Endodermal cell (in vitro differentiated cells): ENCODE results near the gene NRM. TPM values are rescaled to one million over a fixed set of nuclear protein-coding genes. Genes with fewer than 3 reads are reported as not detected.
"Not testable (repeated sequence)": the region's sequence is repeated elsewhere in the genome, so short reads cannot be mapped to it uniquely, and the experiment has no call there.

ENCODE experiments used
- DNase-seq: peaks from one replicate; pipeline ENCODE4 v3.0.0-alpha.2; 2017
- H3K27ac ChIP-seq: 2 replicates; pipeline ENCODE4 v1.5.1; 2013; ENCODE audit warnings: mild to moderate bottlenecking, low read depth, low read length, moderate library complexity
- H3K27me3 ChIP-seq: 2 replicates; pipeline ENCODE4 v1.6.1; 2013; ENCODE audit warnings: mild to moderate bottlenecking, low read length, moderate library complexity; ENCODE audit not compliant: insufficient read depth, control insufficient read depth, poor library complexity, severe bottlenecking
- H3K36me3 ChIP-seq: 2 replicates; pipeline ENCODE4 v1.7.0; 2013; ENCODE audit warnings: mild to moderate bottlenecking, low read length, moderate library complexity; ENCODE audit not compliant: control insufficient read depth, insufficient read depth
- H3K4me1 ChIP-seq: one replicate; pipeline ENCODE4 v1.7.0; 2013; ENCODE audit warnings: low read length; ENCODE audit not compliant: control insufficient read depth, insufficient read depth
- H3K4me3 ChIP-seq: 2 replicates; pipeline ENCODE4 v1.5.1; 2013; ENCODE audit warnings: mild to moderate bottlenecking, low read length, moderate library complexity
- H3K9ac ChIP-seq: 2 replicates; pipeline ENCODE4 v1.6.1; 2013; ENCODE audit warnings: mild to moderate bottlenecking, low read length, moderate library complexity; ENCODE audit not compliant: poor library complexity, severe bottlenecking; ENCODE audit errors: extremely low read depth
- H3K9me3 ChIP-seq: 2 replicates; pipeline ENCODE4 v1.6.1; 2013; ENCODE audit warnings: mild to moderate bottlenecking, low read length, moderate library complexity; ENCODE audit not compliant: control insufficient read depth
- H3K27ac Mint-ChIP-seq: 2 replicates; pipeline ENCODE4 v1.8.0; 2020; ENCODE audit warnings: mixed read lengths
- H3K27me3 Mint-ChIP-seq: 2 replicates; pipeline ENCODE4 v1.8.0; 2021; ENCODE audit warnings: mild to moderate bottlenecking, mixed read lengths; ENCODE audit not compliant: insufficient read depth
- H3K36me3 Mint-ChIP-seq: 2 replicates; pipeline ENCODE4 v1.8.0; 2020; ENCODE audit warnings: low read depth, mixed read lengths
- H3K4me1 Mint-ChIP-seq: 2 replicates; pipeline ENCODE4 v1.8.0; 2020; ENCODE audit warnings: mixed read lengths
- H3K4me3 Mint-ChIP-seq: 2 replicates; pipeline ENCODE4 v1.8.0; 2020; ENCODE audit warnings: mild to moderate bottlenecking, moderate library complexity, mixed read lengths
- H3K9me3 Mint-ChIP-seq: 2 replicates; pipeline ENCODE4 v1.8.0; 2020; ENCODE audit warnings: mild to moderate bottlenecking, mixed read lengths
- WGBS, 2 experiments: methylation state at CpG; one replicate each; pipeline versions ENCODE4 v1.1.5 to v1.1.7; 2013; ENCODE audit warnings: missing lambda C conversion rate in 2 of 2, mixed read lengths in 1 of 2; ENCODE audit not compliant: insufficient coverage in 1 of 2, insufficient read length in 1 of 2; 5-methylcytosine and 5-hydroxymethylcytosine counted together
- total RNA-seq, 2 donors: library from RNA; stranded (reverse); fragmentation: NEBNext Ultra II Directional in 1 of 2; extraction: Animal tissue kit (Norgen Biotek cat#: 25700) in 1 of 2; gene quantifications; 2 replicates in 1 of 2; 3 replicates in 1 of 2; pipeline ENCODE4 v1.2.1, GENCODE V29; 2021
- TF ChIP-seq, protein P1 (sequence below): fragments of 200-600 bp; sonication (generic); conservative IDR thresholded peaks from 2 replicates; pipeline ENCODE4 v1.5.0; 2021; ENCODE audit warnings: antibody characterized with exemption, mild to moderate bottlenecking

Gene NRM
- total RNA-seq, 2 donors from 2014 or later: 37.1 TPM

DNA sequence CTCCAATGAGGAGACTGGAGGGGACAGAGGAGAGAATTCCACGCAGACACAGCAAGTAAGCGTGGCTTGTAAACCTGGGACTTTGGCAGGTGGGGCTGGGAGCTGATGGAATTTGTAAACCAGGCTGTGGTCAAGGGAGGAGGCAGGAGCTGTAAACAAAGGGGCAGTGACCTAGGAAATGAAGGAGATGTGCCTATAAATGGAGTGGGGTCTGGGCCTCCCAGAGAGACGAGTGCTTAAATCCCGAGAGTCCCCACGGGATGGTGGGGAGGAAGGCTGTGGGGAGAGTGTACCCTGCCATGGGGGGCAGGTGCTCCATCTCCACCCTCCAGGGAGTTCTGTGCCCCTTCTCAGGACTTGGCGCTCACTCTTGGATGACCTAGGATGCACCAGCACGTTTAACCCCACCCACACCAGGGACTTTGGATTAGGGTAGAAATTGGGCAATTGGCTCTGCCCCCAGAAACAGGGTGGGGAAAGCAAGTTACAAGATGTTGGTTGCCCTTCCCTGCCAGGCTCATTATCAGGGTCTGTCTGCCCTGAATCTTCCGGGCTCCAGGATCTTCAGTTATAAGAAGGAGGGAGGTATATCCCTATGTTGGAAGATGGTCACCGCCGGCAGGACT, 14.0 kb downstream of the NRM start:
- Mint-ChIP-seq H3K27ac (no peak overlapping the region), H3K36me3 (peaks cover 26% of the 10 kb centered on the region), H3K4me1 (peaks cover 20% of the 10 kb centered on the region), H3K4me3 (no peak overlapping the region), H3K9me3 (no peaks in the 10 kb centered on the region), H3K27me3 (no peaks in the 10 kb centered on the region)
- 93 to 98% methylated on average over 3 to 9 of the region's 10 CpGs for WGBS, 2 experiments
- TF ChIP-seq, protein P1, sequence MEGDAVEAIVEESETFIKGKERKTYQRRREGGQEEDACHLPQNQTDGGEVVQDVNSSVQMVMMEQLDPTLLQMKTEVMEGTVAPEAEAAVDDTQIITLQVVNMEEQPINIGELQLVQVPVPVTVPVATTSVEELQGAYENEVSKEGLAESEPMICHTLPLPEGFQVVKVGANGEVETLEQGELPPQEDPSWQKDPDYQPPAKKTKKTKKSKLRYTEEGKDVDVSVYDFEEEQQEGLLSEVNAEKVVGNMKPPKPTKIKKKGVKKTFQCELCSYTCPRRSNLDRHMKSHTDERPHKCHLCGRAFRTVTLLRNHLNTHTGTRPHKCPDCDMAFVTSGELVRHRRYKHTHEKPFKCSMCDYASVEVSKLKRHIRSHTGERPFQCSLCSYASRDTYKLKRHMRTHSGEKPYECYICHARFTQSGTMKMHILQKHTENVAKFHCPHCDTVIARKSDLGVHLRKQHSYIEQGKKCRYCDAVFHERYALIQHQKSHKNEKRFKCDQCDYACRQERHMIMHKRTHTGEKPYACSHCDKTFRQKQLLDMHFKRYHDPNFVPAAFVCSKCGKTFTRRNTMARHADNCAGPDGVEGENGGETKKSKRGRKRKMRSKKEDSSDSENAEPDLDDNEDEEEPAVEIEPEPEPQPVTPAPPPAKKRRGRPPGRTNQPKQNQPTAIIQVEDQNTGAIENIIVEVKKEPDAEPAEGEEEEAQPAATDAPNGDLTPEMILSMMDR: no peak
- Histone ChIP-seq H3K27me3 (no peaks in the 10 kb centered on the region), H3K36me3 (peaks cover 38% of the 10 kb centered on the region), H3K4me1 (no peaks in the 10 kb centered on the region), H3K9me3 (no peaks in the 10 kb centered on the region), H3K4me3 (no peak overlapping the region), H3K9ac (no peak overlapping the region), H3K27ac (no peak overlapping the region)
- DNase-seq: no peak

- Histone ChIP-seq H3K27me3 (no peaks in the 10 kb centered on the region), H3K27ac (no peak within 1 kb of the TSS), H3K9ac (peak within 1 kb of the TSS; percentile 77), H3K9me3 (no peaks in the 10 kb centered on the region), H3K4me3 (peak within 1 kb of the TSS; percentile 99), H3K36me3 (peaks cover 40% of the 10 kb centered on the region), H3K4me1 (no peaks in the 10 kb centered on the region)
- Mint-ChIP-seq H3K4me1 (peaks cover 12% of the 10 kb centered on the region), H3K4me3 (peak within 1 kb of the TSS; percentile 90), H3K36me3 (peaks cover 37% of the 10 kb centered on the region), H3K27ac (peak within 1 kb of the TSS; percentile 65), H3K9me3 (no peaks in the 10 kb centered on the region), H3K27me3 (no peaks in the 10 kb centered on the region)
- TF ChIP-seq, protein P1: peak; percentile 91
- WGBS, 2 experiments: 0% methylated on average over 39 to 57 of the region's 57 CpGs
- peak; percentile 98 for DNase-seq
Observed at GRCh38 chr6:30672445-30673253, 18.1 kb downstream of the NRM start, which contains the start of gene DHX16. Gene DHX16 (minus strand): TSS chr6:30673006. CDS start chr6:30672841, 165 bp downstream.

DNA sequence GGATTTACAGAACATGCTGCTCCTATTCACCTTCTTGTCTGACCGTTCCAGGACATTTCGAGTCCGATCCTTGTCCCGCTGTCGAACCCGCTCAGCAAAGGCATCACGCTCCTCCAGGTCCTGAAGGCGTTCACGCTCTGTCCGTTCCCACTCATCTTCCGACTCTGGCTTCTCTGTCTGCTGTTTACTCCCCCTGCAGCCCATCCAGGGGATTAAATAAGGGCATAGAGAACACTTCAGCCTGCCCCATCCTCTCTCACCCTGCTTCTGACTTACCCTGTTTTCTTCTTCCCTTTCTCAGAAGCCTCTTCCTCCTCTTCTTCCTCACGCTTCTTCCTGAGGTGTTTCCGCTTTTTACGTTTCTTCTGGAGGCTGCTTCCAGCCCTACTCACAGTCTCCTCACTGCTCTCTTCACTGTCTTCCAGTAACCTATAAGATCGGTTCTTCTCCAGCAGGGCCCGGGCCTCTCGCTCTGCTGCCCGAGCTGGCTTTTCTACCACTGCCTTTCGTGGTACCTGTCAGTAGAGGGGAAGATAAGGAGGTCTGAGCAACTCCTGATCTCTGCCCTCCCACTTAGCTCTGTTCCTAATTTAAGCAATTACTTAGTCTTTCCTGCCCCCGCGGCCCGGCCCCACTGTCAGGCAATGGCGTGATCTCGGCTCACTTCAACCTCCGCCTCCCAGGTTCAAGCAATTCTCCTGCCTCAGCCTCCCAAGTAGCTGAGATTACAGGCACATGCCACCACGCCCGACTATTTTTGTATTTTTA, 19.8 kb downstream of the NRM start:
- WGBS, 2 experiments: 87 to 93% methylated on average over 22 to 27 of the region's 27 CpGs
- Mint-ChIP-seq H3K4me1 (peaks cover 13% of the 10 kb centered on the region), H3K27ac (no peak overlapping the region), H3K9me3 (no peaks in the 10 kb centered on the region), H3K4me3 (peak overlapping the region; percentile 90), H3K27me3 (no peaks in the 10 kb centered on the region), H3K36me3 (peaks cover 40% of the 10 kb centered on the region)
- H3K4me3 ChIP-seq: peak overlapping the region; percentile 99
- H3K9ac ChIP-seq: no peak overlapping the region
- H3K4me1 ChIP-seq: no peaks in the 10 kb centered on the region
- no peak for DNase-seq
- H3K27ac ChIP-seq: no peak overlapping the region
- TF ChIP-seq, protein P1: peak; percentile 54
- no peaks in the 10 kb centered on the region for H3K27me3 ChIP-seq
- H3K36me3 ChIP-seq: peaks cover 29% of the 10 kb centered on the region
- no peaks in the 10 kb centered on the region for H3K9me3 ChIP-seq

GRCh38 chr6:30666300-30666699, 24.5 kb downstream of the NRM start:
- not testable (repeated sequence) for H3K27me3 Mint-ChIP-seq, DNase-seq, H3K27me3 ChIP-seq, H3K4me3 ChIP-seq, H3K4me3 Mint-ChIP-seq, H3K27ac Mint-ChIP-seq, H3K9me3 ChIP-seq, H3K9ac ChIP-seq, H3K4me1 ChIP-seq, H3K4me1 Mint-ChIP-seq, H3K27ac ChIP-seq, H3K9me3 Mint-ChIP-seq
- peaks cover 76% of the 10 kb centered on the region for H3K36me3 Mint-ChIP-seq
- peaks cover 68% of the 10 kb centered on the region for H3K36me3 ChIP-seq
- 92% methylated on average over 2 of the region's 2 CpGs; no CpG with 5 or more reads in 1 of the 2 experiments for WGBS, 2 experiments
